CD4-positive, alpha-beta memory T cell (primary cell): ENCODE measurements around the gene TMA7. TPM values are rescaled to one million over a fixed set of nuclear protein-coding genes. Genes with fewer than 3 reads are reported as not detected.

Experiments used
- CTCF ChIA-PET: fragments of 350-600 bp; sonication (Branson Sonifier 250); formaldehyde crosslinking; loops from one replicate; lab custom pipeline; 2021; ENCODE audit warnings: inconsistent platforms; ENCODE audit not compliant: partially characterized antibody; lab: Charles Lee
- POLR2A ChIA-PET: fragments of 350-600 bp; sonication (Branson Sonifier 250); formaldehyde crosslinking; loops from one replicate; lab custom pipeline; 2021; ENCODE audit not compliant: partially characterized antibody; lab: Charles Lee
- DNase-seq, 5 donors: peaks; one replicate each; pipeline versions ENCODE4 v3.0.0 to v3.0.0-alpha.2; 2020 to 2022; ENCODE audit warnings: mixed read lengths in 1 of 5
- H3K27ac ChIP-seq: one replicate; pipeline ENCODE4 v1.7.0; 2013; ENCODE audit warnings: low read depth, low read length
- H3K27me3 ChIP-seq: 2 replicates; pipeline ENCODE4 v1.7.0; 2013; ENCODE audit warnings: mild to moderate bottlenecking, low read length, moderate library complexity; ENCODE audit not compliant: insufficient read depth
- H3K36me3 ChIP-seq: 2 replicates; pipeline ENCODE4 v1.7.0; 2013; ENCODE audit warnings: mild to moderate bottlenecking, low read length, moderate library complexity; ENCODE audit not compliant: insufficient read depth
- H3K4me1 ChIP-seq: 2 replicates; pipeline ENCODE4 v1.7.0; 2013; ENCODE audit warnings: mild to moderate bottlenecking, low read length, moderate library complexity; ENCODE audit not compliant: insufficient read depth
- H3K4me3 ChIP-seq, 2 donors: one replicate each; pipeline ENCODE4 v1.7.0; 2013; ENCODE audit warnings: low read length in 2 of 2, mild to moderate bottlenecking in 1 of 2
- H3K9me3 ChIP-seq, 2 donors: one replicate each; pipeline ENCODE4 v1.7.0; 2013; ENCODE audit warnings: low read length in 2 of 2, control low read depth in 1 of 2; ENCODE audit not compliant: control insufficient read depth in 1 of 2
- H3K27ac Mint-ChIP-seq, 7 donors: one replicate each; pipeline ENCODE4 v1.8.0; 2020 to 2021; ENCODE audit warnings: mixed read lengths in 7 of 7, mild to moderate bottlenecking in 6 of 7, inconsistent platforms in 3 of 7, moderate library complexity in 3 of 7
- H3K27me3 Mint-ChIP-seq, 2 donors: one replicate each; pipeline ENCODE4 v1.8.0; 2020 to 2021; ENCODE audit warnings: mixed read lengths in 2 of 2
- H3K36me3 Mint-ChIP-seq, 2 donors: one replicate each; pipeline ENCODE4 v1.8.0; 2020 to 2021; ENCODE audit warnings: mixed read lengths in 2 of 2, inconsistent platforms in 1 of 2, mild to moderate bottlenecking in 1 of 2
- H3K4me1 Mint-ChIP-seq, 4 donors: one replicate each; pipeline ENCODE4 v1.8.0; 2020 to 2021; ENCODE audit warnings: mixed read lengths in 4 of 4, mild to moderate bottlenecking in 1 of 4
- H3K4me3 Mint-ChIP-seq, 8 donors: one replicate each; pipeline ENCODE4 v1.8.0; 2020 to 2021; ENCODE audit warnings: mixed read lengths in 8 of 8, mild to moderate bottlenecking in 7 of 8, moderate library complexity in 6 of 8, inconsistent platforms in 3 of 8
- H3K9me3 Mint-ChIP-seq, 8 donors: one replicate each; pipeline ENCODE4 v1.8.0; 2020 to 2021; ENCODE audit warnings: mixed read lengths in 8 of 8, mild to moderate bottlenecking in 5 of 8, inconsistent platforms in 3 of 8, moderate library complexity in 1 of 8
- intact Hi-C: fragments of 100-400 bp; cut with micrococcal nuclease; formaldehyde crosslinking; loops from one replicate; pipeline ENCODE4 v1.15.1; 2023
- polyA plus RNA-seq, 2 donors: library from polyadenylated mRNA; unstranded; fragments of 300-500 nt; fragmentation: Illumina TruSeq; gene quantifications; one replicate each; pipeline ENCODE4 v1.2.3, GENCODE V29; 2021
- total RNA-seq, 2 experiments: library from RNA; stranded (reverse); gene quantifications; one replicate each; pipeline ENCODE4 v1.2.3, GENCODE V29; 2021

Gene TMA7
- total and polyA plus RNA-seq, 4 experiments from 2014 or later, result 309 to 952 (median 537) TPM

GRCh38 chr3:48405343-48405881, 34.6 kb upstream of the TMA7 start:
- Histone ChIP-seq H3K27me3 (no peaks in the 10 kb centered on the region), H3K9me3 (no peaks in the 10 kb centered on the region), H3K27ac (no peak overlapping the region), H3K4me1 (no peaks in the 10 kb centered on the region), H3K4me3 (no peak overlapping the region), H3K36me3 (no peaks in the 10 kb centered on the region)
- Mint-ChIP-seq H3K4me1 (peaks cover 0 to 2% (median 0%) of the 10 kb centered on the region in 4 donors), H3K4me3 (no peak overlapping the region), H3K9me3 (no peaks in the 10 kb centered on the region), H3K27me3 (peaks cover 0 to 2% of the 10 kb centered on the region in 2 donors), H3K36me3 (no peaks in the 10 kb centered on the region), H3K27ac (no peak overlapping the region)
- intact Hi-C loops, result no loop called here
- ChIA-PET POLR2A (no interaction called here), CTCF (interaction anchor here (8.0 to 13.7 kb wide), 2 partner anchors 28 to 148 kb away, joined by 330 to 381 read pairs; partner anchors contain the start of genes PFKFB4 and PLXNB1)
- no peak for DNase-seq

GRCh38 chr3:48405971-48406370, 34.1 kb upstream of the TMA7 start:
- ChIA-PET POLR2A (no interaction called here), CTCF (interaction anchor here (8.0 to 13.7 kb wide), 2 partner anchors 27 to 148 kb away, joined by 330 to 381 read pairs; partner anchors contain the start of genes PFKFB4 and PLXNB1)
- intact Hi-C loops, result no loop called here
- Histone ChIP-seq H3K27me3 (no peaks in the 10 kb centered on the region), H3K9me3 (no peaks in the 10 kb centered on the region), H3K27ac (no peak overlapping the region), H3K4me1 (no peaks in the 10 kb centered on the region), H3K4me3 (no peak overlapping the region), H3K36me3 (no peaks in the 10 kb centered on the region)
- Mint-ChIP-seq H3K9me3 (no peaks in the 10 kb centered on the region), H3K36me3 (no peaks in the 10 kb centered on the region), H3K27me3 (no peaks in the 10 kb centered on the region), H3K27ac (peak overlapping the region in 1 of 7 donors; percentile 42), H3K4me1 (peaks cover 0 to under 1% (median 0%) of the 10 kb centered on the region in 4 donors), H3K4me3 (no peak overlapping the region)
- DNase-seq, result no peak

DNA sequence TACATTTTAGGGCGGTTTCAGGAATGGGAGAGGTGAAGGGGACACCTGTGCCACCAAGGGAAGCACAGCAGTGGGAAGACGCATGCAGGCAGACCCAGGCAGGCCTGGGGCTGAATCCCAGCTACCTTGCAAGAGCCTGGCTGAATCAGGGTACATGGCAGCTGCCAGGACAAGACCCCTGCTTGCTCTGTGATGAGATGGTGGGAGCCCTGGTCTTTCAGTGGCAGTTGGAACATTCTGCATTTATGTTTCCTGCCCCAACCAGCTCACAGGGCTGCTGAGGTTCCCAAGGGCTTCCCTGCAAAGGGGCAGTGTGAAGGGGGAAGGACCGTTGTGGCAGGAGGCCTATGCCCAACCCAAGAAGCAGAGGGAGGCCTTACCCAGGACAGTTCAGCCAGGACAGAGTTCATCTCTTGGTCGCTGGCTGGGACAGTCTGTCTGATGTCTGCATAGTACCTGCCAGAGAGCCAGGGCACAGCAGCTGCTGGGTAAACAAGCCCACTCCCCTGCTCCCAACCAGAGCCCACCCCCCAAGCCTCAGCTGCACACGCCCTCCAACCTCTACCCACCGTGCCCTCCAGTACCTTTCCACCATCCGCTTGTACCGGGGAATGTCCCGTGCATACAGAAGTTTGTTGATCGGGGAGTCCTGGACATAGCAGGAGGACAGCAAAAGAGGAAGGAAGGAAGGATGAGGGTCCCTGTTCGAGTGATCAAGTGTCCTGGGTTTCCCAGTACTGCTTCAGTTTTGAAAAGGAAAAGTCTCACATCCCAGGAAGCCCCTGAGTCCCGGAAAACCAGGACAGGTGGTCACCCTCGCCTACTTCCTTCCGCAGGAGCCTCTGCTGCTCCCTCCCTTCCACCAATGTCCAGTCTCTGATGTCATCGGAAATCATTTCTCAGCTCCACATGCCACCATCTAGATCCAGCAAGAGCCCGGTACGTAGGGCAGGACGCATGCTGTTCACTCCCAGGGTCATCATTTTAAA, 33.3 kb upstream of the TMA7 start:
- DNase-seq, result no peak
- Histone ChIP-seq H3K27me3 (no peaks in the 10 kb centered on the region), H3K4me3 (no peak overlapping the region), H3K9me3 (no peaks in the 10 kb centered on the region), H3K27ac (no peak overlapping the region), H3K36me3 (no peaks in the 10 kb centered on the region), H3K4me1 (no peaks in the 10 kb centered on the region)
- H3K4me1 Mint-ChIP-seq, result no peaks in the 10 kb centered on the region
- ChIA-PET CTCF (interaction anchor here (0.9 to 13.7 kb wide), 4 partner anchors 26 to 152 kb away, joined by 3 to 381 read pairs (median 4); partner anchors contain the start of gene PLXNB1), POLR2A (interaction anchor here (1.1 kb wide), 1 partner anchor 33 kb away, joined by 4 read pairs; the partner anchor contains the start of genes CCDC51 and TMA7)
- no peaks in the 10 kb centered on the region for H3K27me3 Mint-ChIP-seq
- intact Hi-C loops, result no loop called here
- H3K4me3 Mint-ChIP-seq, result no peak overlapping the region
- H3K9me3 Mint-ChIP-seq, result no peaks in the 10 kb centered on the region
- peak overlapping the region in 2 of 7 donors; percentile 4 to 42 for H3K27ac Mint-ChIP-seq
- H3K36me3 Mint-ChIP-seq, result no peaks in the 10 kb centered on the region

DNA sequence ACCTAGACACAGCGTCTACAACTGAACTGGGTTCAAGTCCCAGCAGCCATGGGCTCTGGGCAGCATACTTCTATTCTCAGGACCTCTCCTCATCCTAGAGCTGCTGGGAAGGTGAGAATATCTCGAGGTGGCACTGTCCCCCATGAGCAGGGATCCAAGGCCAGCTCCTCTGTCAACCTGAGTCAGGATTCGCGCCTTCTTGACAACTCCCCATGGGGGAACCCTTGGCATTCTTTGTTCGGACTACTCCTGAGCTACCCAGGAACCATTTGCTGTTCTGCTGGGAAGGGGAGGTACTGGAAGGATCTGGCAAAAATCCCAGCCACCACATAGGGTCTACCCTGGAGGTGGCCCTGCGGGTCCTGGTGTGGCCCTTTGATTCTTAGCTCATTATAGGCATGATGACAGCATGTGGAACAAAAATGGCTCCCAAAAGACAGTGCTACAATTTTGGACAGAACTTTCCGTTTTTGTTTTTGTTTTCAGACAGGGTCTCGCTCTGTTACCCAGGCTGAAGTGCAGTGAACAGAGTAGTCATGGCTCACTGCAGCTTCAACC, 32.4 kb upstream of the TMA7 start:
- POLR2A ChIA-PET, result interaction anchor here (1.1 kb wide), 1 partner anchor 32 kb away, joined by 4 read pairs; the partner anchor contains the start of genes CCDC51 and TMA7
- CTCF ChIA-PET, result interaction anchor here (0.9 to 13.7 kb wide), 7 partner anchors 26 to 151 kb away, joined by 3 to 381 read pairs (median 5); partner anchors contain the start of gene PLXNB1
- intact Hi-C loops, result no loop called here

GRCh38 chr3:48408823-48409281, 31.2 kb upstream of the TMA7 start:
- Histone ChIP-seq H3K4me3 (no peak overlapping the region), H3K27me3 (no peaks in the 10 kb centered on the region), H3K4me1 (no peaks in the 10 kb centered on the region), H3K36me3 (no peaks in the 10 kb centered on the region), H3K27ac (no peak overlapping the region), H3K9me3 (no peaks in the 10 kb centered on the region)
- no peak for DNase-seq
- ChIA-PET CTCF (interaction anchor here (1.0 to 13.7 kb wide), 6 partner anchors 8 to 141 kb away, joined by 3 to 381 read pairs (median 6); partner anchors contain the start of gene PLXNB1), POLR2A (no interaction called here)
- H3K4me1 Mint-ChIP-seq, result no peaks in the 10 kb centered on the region
- H3K4me3 Mint-ChIP-seq, result no peak overlapping the region
- peak overlapping the region in 2 of 7 donors; percentile 23 to 64 for H3K27ac Mint-ChIP-seq
- peaks cover 0 to 1% (median 0%) of the 10 kb centered on the region in 8 donors for H3K9me3 Mint-ChIP-seq
- no peaks in the 10 kb centered on the region for H3K27me3 Mint-ChIP-seq
- no peaks in the 10 kb centered on the region for H3K36me3 Mint-ChIP-seq
- intact Hi-C loops, result no loop called here

More for the DNA sequence above, 32.4 kb upstream of the TMA7 start:
- Histone ChIP-seq H3K36me3 (no peaks in the 10 kb centered on the region), H3K27ac (no peak overlapping the region), H3K4me3 (no peak overlapping the region), H3K4me1 (no peaks in the 10 kb centered on the region), H3K9me3 (no peaks in the 10 kb centered on the region), H3K27me3 (no peaks in the 10 kb centered on the region)
- Mint-ChIP-seq H3K9me3 (no peaks in the 10 kb centered on the region), H3K27me3 (no peaks in the 10 kb centered on the region), H3K27ac (no peak overlapping the region), H3K4me3 (no peak overlapping the region), H3K4me1 (no peaks in the 10 kb centered on the region), H3K36me3 (no peaks in the 10 kb centered on the region)
- no peak for DNase-seq

GRCh38 chr3:48409291-48410201, 30.5 kb upstream of the TMA7 start:
- Mint-ChIP-seq H3K4me3 (no peak overlapping the region), H3K36me3 (no peaks in the 10 kb centered on the region), H3K9me3 (peaks cover 0 to 1% (median 0%) of the 10 kb centered on the region in 8 donors), H3K27ac (no peak overlapping the region), H3K4me1 (no peaks in the 10 kb centered on the region), H3K27me3 (no peaks in the 10 kb centered on the region)
- Histone ChIP-seq H3K27ac (no peak overlapping the region), H3K36me3 (no peaks in the 10 kb centered on the region), H3K9me3 (no peaks in the 10 kb centered on the region), H3K4me3 (no peak overlapping the region), H3K27me3 (no peaks in the 10 kb centered on the region), H3K4me1 (no peaks in the 10 kb centered on the region)
- intact Hi-C loops, result no loop called here
- ChIA-PET POLR2A (no interaction called here), CTCF (interaction anchor here (1.4 to 13.7 kb wide), 4 partner anchors 9 to 147 kb away, joined by 3 to 381 read pairs (median 8); partner anchors contain the start of genes PFKFB4 and PLXNB1)
- no peak for DNase-seq
